ENCODE data around the gene ANKRD10.

DNA sequence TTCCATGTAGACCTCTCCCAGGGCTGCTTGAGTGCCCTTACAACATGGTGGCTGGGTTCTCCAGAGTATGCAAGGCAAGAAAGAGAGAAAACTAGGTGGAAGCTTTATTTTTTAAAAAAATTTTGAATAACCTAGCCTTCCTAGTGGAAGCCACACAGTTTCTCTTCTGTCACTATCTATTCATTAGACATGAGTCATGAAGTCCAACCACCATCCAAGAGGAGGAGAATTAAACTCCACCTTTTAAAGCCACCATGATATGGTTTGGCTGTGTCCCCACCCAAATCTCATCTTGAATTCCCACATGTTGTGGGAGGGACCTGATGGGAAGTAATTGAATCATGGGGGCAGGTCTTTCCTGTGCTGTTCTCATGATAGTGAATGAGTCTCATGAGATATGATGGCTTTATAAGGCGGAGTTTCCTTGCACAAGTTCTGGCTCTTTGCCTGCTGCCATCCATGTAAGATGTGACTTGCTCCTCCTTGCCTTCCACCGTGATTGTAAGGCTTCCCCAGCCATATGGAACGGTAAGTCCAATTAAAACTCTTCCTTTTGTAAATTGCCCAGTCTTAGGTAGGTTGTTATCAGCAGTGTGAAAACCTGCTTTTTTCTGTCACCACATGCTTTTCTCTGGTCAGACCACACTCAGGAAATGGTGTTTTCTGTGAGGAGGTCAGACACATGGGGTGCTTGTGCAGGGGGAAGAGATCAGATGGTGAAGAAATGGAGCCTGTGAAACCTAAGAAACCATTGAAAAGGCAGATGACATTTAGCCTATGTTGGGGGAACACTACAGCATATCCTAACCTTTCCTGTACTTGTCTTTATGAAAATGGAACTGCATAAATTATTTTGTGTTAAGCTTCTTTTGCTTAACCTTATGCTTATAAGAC, 57.7 kb downstream of the ANKRD10 start:
- TF ChIP-seq GATA2 (IDR thresholded peaks at IDR 0.05; ENCODE audit: low read depth, low read length) (no peak), GATA3 (IDR thresholded peaks at IDR 0.05; ENCODE audit: low read depth, low read length) (no peak)

Measured in SH-SY5Y (cell line).